AG04450 (cell line): ENCODE results near the gene MMAB. TPM values are rescaled to one million over a fixed set of nuclear protein-coding genes. Genes with fewer than 3 reads are reported as not detected.

ENCODE experiments used
- CTCF ChIA-PET: fragments of 300-600, 350-600 bp; formaldehyde crosslinking; extraction: SDS; loops from one replicate; lab custom pipeline; 2022; ENCODE audit warnings: antibody characterized with exemption, inconsistent platforms; lab: Charles Lee
- POLR2A ChIA-PET: fragments of 350-600 bp; formaldehyde crosslinking; extraction: SDS; loops from one replicate; lab custom pipeline; 2021; ENCODE audit warnings: antibody characterized with exemption, inconsistent platforms; lab: Yijun Ruan, JAX
- DNase-seq: peaks from one replicate; pipeline ENCODE4 v3.0.0-alpha.2; 2011; ENCODE audit warnings: low read depth, low spot score
- H3K27ac ChIP-seq: one replicate; pipeline ENCODE4 v1.5.1; 2012; ENCODE audit warnings: low read depth, low read length, control low read depth
- H3K27me3 ChIP-seq: one replicate; pipeline ENCODE4 v1.6.0; 2012; ENCODE audit warnings: low read length; ENCODE audit not compliant: control insufficient read depth, insufficient read depth
- H3K4me3 ChIP-seq: 2 replicates; pipeline ENCODE4 v1.5.1; 2011; ENCODE audit warnings: mild to moderate bottlenecking, low read depth, low read length, control low read depth
- H3K9me3 ChIP-seq: 2 replicates; pipeline ENCODE4 v1.5.1; 2012; ENCODE audit warnings: low read length; ENCODE audit not compliant: control insufficient read depth, insufficient read depth
- polyA plus RNA-seq: library from polyadenylated mRNA; depleted of rRNA; stranded (reverse); fragments of >200 nt; gene quantifications from 2 replicates; pipeline ENCODE4 v1.2.3, GENCODE V29; 2011
- TF ChIP-seq, protein P1 (sequence below): IDR thresholded peaks from 2 replicates; pipeline ENCODE4 v1.5.1; 2011; ENCODE audit warnings: low read depth, low read length, control low read depth, inconsistent platforms

MMAB gene
- polyA plus RNA-seq, 1 experiment: 13.0 TPM

DNA sequence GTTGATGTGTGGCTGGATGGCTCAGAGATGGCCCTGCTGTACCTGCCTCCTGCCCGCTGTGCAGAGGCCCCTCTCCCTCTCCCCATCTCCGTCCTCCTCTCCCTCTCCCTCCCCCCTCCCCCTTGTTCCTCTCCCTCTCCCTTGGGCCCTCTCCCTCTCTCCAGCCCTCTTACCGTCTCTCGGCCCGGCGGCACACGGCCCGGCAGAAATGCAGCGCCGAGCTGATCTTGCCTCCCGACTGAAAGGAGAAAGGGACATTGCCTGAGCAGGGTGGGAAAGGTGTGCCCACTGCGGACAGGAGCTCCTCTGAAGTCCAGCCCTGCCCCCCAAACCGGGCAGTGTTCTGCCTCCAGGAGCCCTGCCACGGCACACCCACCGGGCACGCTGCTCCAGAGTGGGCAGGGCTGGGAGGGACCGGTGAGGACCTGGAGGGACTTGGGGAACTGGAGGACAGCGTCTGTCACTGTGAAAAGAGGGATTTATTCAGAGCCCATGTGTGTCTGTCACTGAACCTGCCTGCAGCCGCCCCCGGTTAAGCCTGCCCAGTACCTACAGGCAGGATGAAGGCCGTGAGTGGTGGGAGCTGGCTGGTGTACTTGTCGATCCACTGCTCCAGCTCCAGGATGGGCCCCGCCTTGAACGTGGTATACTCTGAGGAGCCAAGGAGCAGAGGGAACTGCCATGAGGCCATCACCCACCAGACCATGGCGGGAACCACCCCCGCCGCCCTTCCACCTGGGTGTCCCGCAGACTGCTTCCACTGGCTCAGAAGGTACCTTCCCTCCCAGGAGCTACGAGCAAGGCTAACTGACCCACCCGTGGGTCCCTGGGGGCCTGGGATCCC lies 12.2 kb downstream of the MMAB start:
- H3K27ac ChIP-seq: no peak overlapping the region
- POLR2A ChIA-PET: interaction anchor here (0.5 kb wide), 1 partner anchor 1058 kb away, joined by 7 read pairs; no protein-coding TSS in a partner anchor

DNA sequence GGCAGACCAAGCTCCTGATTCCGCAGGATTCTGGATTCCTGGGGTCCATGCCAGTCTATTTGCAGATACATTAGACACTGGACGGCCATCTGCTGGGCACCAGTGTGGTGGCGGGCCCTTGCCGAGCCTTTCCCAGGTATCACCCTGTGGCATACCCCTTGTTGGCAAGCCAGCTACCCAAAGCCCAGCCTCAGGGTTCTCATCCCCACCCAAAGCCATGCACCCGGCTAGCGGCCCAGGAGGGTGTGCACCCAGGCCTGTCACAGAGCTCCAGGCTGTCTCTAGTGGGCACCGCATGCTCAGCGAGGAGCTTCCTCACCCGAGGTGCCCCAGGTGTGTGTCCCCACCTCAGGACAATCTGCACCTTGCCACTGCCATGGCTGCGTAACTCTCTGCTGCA lies 13.7 kb downstream of the MMAB start:
- Histone ChIP-seq H3K27ac (no peak overlapping the region), H3K4me3 (no peak overlapping the region), H3K9me3 (peaks cover 3% of the 10 kb centered on the region; the same call in 1 of the 2 replicates), H3K27me3 (peaks cover 6% of the 10 kb centered on the region)
- no peak for DNase-seq
- ChIA-PET POLR2A (no interaction called here), CTCF (interaction anchor here (1.4 kb wide), 1 partner anchor 38 kb away, joined by 5 read pairs; no protein-coding TSS in a partner anchor)
- TF ChIP-seq, protein P1, sequence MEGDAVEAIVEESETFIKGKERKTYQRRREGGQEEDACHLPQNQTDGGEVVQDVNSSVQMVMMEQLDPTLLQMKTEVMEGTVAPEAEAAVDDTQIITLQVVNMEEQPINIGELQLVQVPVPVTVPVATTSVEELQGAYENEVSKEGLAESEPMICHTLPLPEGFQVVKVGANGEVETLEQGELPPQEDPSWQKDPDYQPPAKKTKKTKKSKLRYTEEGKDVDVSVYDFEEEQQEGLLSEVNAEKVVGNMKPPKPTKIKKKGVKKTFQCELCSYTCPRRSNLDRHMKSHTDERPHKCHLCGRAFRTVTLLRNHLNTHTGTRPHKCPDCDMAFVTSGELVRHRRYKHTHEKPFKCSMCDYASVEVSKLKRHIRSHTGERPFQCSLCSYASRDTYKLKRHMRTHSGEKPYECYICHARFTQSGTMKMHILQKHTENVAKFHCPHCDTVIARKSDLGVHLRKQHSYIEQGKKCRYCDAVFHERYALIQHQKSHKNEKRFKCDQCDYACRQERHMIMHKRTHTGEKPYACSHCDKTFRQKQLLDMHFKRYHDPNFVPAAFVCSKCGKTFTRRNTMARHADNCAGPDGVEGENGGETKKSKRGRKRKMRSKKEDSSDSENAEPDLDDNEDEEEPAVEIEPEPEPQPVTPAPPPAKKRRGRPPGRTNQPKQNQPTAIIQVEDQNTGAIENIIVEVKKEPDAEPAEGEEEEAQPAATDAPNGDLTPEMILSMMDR: no peak

More for the DNA sequence above, 12.2 kb downstream of the MMAB start:
- Histone ChIP-seq H3K4me3 (no peak overlapping the region), H3K27me3 (no peaks in the 10 kb centered on the region), H3K9me3 (peaks cover 3% of the 10 kb centered on the region; the same call in 1 of the 2 replicates)
- no peak for DNase-seq
- CTCF ChIA-PET: interaction anchor here (0.9 kb wide), 1 partner anchor 42 kb away, joined by 3 read pairs; no protein-coding TSS in a partner anchor
- TF ChIP-seq, protein P1: no peak

DNA sequence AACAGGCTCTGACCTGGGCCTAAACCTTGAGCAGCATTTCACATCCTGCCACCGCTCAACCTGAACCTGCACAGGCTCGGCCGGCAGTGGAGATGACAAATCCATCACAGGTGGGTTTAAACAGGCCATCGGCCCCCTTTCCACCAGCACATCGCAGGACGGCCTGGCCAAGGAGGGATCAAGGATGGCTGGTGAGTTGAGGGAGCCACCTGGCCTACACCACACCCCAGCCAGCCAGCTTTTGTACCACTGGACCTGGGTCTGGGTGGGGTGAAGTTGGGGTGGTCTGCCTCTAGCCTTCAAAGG lies 14.2 kb downstream of the MMAB start:
- Histone ChIP-seq H3K9me3 (peaks cover 3% of the 10 kb centered on the region; the same call in 1 of the 2 replicates), H3K4me3 (no peak overlapping the region), H3K27ac (no peak overlapping the region), H3K27me3 (peaks cover 10% of the 10 kb centered on the region)
- ChIA-PET POLR2A (no interaction called here), CTCF (interaction anchor here (1.4 kb wide), 1 partner anchor 39 kb away, joined by 5 read pairs; no protein-coding TSS in a partner anchor)
- TF ChIP-seq, protein P1: no peak
- DNase-seq: no peak

DNA sequence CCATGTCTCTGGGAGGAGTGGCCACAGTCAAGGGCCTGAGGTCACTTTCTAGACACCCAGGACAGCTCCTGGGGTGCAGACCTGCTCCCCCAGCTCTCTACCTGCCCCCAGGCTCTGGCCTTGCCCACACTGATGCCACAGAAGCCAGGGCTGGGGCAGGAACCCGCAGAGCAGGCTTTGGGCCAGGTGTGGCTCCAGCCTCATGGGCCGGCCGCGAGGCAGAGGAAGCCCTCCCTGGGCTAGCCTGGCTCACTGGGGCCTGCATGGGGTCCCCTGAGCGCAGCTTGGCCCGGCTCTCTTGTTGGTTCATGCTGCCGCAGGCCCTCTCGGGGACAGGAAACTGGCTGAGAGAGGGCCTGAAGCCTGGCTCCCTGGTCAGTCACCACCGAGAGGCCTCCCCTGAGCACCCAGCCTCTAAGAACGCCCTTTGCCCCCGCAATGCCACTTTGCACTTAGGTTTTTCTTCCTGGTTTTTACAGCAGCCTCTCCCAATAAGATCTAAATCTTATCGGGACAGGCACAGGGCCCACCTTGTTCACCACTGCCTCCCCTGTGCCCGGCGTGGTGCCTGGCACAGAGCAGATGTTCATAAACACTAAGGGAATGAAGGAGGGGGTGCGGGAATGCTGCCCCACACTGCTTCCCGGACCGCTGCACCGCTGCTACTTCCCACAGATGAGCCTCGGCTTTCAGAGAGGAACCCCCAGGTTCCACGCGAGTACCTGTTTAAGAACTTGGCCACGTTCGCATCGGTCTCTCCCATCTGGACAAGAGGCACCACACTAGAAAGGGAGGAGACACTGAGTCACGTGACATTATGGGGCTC lies 14.7 kb downstream of the MMAB start:
- Histone ChIP-seq H3K27ac (no peak overlapping the region), H3K9me3 (peaks cover 3% of the 10 kb centered on the region; the same call in 1 of the 2 replicates), H3K27me3 (peaks cover 14% of the 10 kb centered on the region), H3K4me3 (no peak overlapping the region)
- ChIA-PET CTCF (no interaction called here), POLR2A (no interaction called here)
- TF ChIP-seq, protein P1: no peak
- DNase-seq: no peak
